ENCODE results near the gene ROCK2. TPM values are rescaled to one million over a fixed set of nuclear protein-coding genes. Genes with fewer than 3 reads are reported as not detected.

Gene ROCK2
- total and polyA plus RNA-seq, 9 of the 15 experiments (the other 6 are each of a cell fraction or from before 2014, with no cell fraction given): 4.9 to 30.6 (median 14.3) TPM

DNA sequence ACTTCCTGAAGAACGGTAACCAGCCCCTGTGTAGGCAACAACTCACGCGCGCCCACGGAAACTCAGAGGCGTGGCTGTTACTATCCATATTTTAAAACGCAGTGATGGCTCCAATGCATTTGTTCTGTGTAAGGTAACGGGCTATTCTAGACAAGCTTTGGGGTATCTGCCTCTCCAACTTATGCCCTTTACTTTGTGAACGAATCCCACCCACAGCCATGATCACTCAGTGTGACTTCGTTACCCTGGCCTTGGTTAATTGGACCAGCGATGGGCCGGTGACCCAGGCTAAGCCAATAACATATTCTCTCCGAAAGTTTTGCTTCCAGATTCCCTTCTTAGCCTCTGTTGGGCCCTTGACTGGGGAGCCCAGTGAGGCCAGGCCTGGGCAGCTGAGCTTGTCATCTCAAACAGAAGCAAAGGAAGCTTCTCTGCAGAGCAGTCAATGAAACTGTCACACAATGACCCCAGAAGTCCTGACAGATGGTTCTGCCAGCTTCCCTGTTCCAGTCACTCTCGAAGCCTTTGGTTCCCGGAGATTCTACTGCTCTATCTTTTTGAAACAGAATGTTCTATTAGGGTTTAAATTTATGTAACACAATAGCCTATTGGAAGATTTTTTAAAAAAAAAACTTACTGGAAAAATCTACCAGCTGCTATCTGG, 30.7 kb upstream of the ROCK2 start:
- Histone ChIP-seq H3K9me1 (ENCODE audit: control insufficient read depth, insufficient read depth, low read length) (no peaks in the 10 kb centered on the region), H3K79me2 (ENCODE audit: control insufficient read depth, insufficient read depth, low read length) (no peaks in the 10 kb centered on the region), H3K4me3 (no peak overlapping the region), H3K9me3 (replicated peaks; ENCODE audit: control insufficient read depth, insufficient read depth, low read depth, low read length) (no peaks in the 10 kb centered on the region), H4K20me1 (replicated peaks; ENCODE audit: control insufficient read depth, insufficient read depth, low read length) (no peaks in the 10 kb centered on the region), H3K27ac (ENCODE audit: extremely low read depth, low read depth, low read length) (no peak overlapping the region), H3K4me2 (ENCODE audit: insufficient read depth, low read length) (no peak overlapping the region), H3K36me3 (ENCODE audit: control insufficient read depth, insufficient read depth, low read length) (no peaks in the 10 kb centered on the region), H3K9ac (ENCODE audit: insufficient read depth in 1 of 2, low read depth in 2 of 2, low read length in 2 of 2) (no peak overlapping the region), H2AFZ (ENCODE audit: low read depth, low read length) (peak overlapping the region; percentile 37; the same call in 1 of the 2 replicates), H3K4me1 (replicated peaks in 1 of 2; ENCODE audit: control insufficient read depth in 2 of 2, insufficient read depth in 2 of 2, low read length in 2 of 2) (peaks cover 0 to 9% of the 10 kb centered on the region in 2 experiments; a peak in 2 of 5 replicates), H3K27me3 (ENCODE audit: control insufficient read depth in 2 of 2, insufficient read depth in 2 of 2, low read length in 2 of 2) (peaks cover 0 to 18% of the 10 kb centered on the region in 2 experiments; a peak in 1 of 5 replicates)
- DNase-seq (ENCODE audit: extremely low read depth in 1 of 4, low spot score in 3 of 4): no peak
- no peak for FAIRE-seq
- ChIA-PET POLR2A (interaction anchor here (0.6 kb wide), 2 partner anchors 48 to 296 kb away, joined by 3 read pairs; no protein-coding TSS in a partner anchor), CTCF (ENCODE audit: low intra/inter-chr PET ratio) (no interaction called here)
- in situ Hi-C loops (cut with MboI): no loop called here
- BruUV-seq (replicated peaks): no TSS peak
- 65% methylated on average over 12 of the region's 15 CpGs for WGBS (ENCODE audit: insufficient coverage, low coverage, missing lambda C conversion rate)
- no peak for TF ChIP-seq GATAD2B (IDR thresholded peaks at IDR 0.05; ENCODE audit: borderline replicate concordance)
- no peak for TF ChIP-seq NFRKB (IDR thresholded peaks at IDR 0.05; ENCODE audit: low read depth)
- no peak for TF ChIP-seq NR1H2 (CRISPR knock-in tag; IDR thresholded peaks at IDR 0.05)
- no peak for TF ChIP-seq FOXJ3 (CRISPR knock-in tag; IDR thresholded peaks at IDR 0.05)
- TF ChIP-seq SRSF9 (IDR thresholded peaks at IDR 0.05; ENCODE audit: borderline replicate concordance, low read depth, low read length): no peak
- TF ChIP-seq KAT7 (CRISPR knock-in tag; IDR thresholded peaks at IDR 0.05; ENCODE audit: borderline replicate concordance): no peak
- TF ChIP-seq, protein P1, sequence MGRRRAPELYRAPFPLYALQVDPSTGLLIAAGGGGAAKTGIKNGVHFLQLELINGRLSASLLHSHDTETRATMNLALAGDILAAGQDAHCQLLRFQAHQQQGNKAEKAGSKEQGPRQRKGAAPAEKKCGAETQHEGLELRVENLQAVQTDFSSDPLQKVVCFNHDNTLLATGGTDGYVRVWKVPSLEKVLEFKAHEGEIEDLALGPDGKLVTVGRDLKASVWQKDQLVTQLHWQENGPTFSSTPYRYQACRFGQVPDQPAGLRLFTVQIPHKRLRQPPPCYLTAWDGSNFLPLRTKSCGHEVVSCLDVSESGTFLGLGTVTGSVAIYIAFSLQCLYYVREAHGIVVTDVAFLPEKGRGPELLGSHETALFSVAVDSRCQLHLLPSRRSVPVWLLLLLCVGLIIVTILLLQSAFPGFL (CRISPR knock-in tag; IDR thresholded peaks at IDR 0.05): no peak
- no peak for TF ChIP-seq ZNF274 (IDR thresholded peaks at IDR 0.05; ENCODE audit: borderline replicate concordance, low read depth, low read length)
- TF ChIP-seq KLF10 (CRISPR knock-in tag; IDR thresholded peaks at IDR 0.05): no peak
- no peak for TF ChIP-seq HMGN3 (IDR thresholded peaks at IDR 0.05; ENCODE audit: borderline replicate concordance, extremely low read depth, insufficient read length, low read depth, low read length)
- TF ChIP-seq, protein P2, sequence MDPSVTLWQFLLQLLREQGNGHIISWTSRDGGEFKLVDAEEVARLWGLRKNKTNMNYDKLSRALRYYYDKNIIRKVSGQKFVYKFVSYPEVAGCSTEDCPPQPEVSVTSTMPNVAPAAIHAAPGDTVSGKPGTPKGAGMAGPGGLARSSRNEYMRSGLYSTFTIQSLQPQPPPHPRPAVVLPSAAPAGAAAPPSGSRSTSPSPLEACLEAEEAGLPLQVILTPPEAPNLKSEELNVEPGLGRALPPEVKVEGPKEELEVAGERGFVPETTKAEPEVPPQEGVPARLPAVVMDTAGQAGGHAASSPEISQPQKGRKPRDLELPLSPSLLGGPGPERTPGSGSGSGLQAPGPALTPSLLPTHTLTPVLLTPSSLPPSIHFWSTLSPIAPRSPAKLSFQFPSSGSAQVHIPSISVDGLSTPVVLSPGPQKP (CRISPR knock-in tag; IDR thresholded peaks at IDR 0.05): no peak
- no peak for TF ChIP-seq ZNF707 (CRISPR knock-in tag; conservative IDR thresholded peaks at IDR 0.05)
- intact Hi-C loops (cut with micrococcal nuclease): no loop called here
- ATAC-seq: no peak
